ENCODE results near the gene NCKAP5L.

The NCKAP5L gene

DNA sequence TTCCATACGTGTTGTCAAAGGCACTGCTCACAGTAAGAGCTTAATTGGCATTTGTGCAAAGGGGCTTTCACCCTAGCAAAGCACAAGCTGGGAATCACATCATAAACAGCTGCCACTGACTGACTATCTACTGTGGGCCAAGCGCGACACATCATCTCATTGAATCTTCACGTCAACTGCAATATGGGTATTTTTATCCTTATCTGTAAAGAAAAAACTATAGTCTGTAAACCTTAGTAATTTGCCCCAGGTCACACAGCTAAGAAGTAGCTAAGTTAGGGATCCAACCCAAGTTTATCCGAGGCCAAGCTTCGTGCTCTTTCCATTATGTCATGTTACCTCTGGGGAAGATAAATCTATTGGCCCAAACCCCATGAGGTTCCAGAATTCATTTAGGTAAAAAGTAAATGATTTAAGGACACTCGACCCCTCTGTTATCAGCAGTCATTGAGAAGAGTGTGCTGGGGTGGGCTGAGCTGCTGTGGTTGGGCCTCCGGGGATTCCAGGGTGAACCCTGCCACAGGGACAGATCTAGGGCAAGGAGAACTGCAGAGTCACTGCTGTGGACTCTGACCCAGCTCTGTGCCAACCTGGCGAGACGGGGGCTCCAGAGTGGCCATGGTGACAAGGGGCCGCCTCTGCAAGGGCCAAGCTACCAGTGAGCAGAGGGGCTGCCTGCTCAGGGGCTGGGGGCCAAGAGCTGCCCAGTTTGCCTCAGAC lies 27.6 kb downstream of the NCKAP5L start:
- H3K27ac ChIP-seq (ENCODE audit: low read depth, low read length) = no peak overlapping the region
- H4K20me1 ChIP-seq (ENCODE audit: control insufficient read depth, insufficient read depth, low read depth, low read length) = no peaks in the 10 kb centered on the region
- peaks cover 5% of the 10 kb centered on the region; the same call in 1 of the 2 replicates for H3K36me3 ChIP-seq (ENCODE audit: control insufficient read depth, low read length)
- no peaks in the 10 kb centered on the region for H3K9me3 ChIP-seq (ENCODE audit: control insufficient read depth, insufficient read depth, low read length)
- no peak for TF ChIP-seq EZH2phosphoT487 (IDR thresholded peaks at IDR 0.05; ENCODE audit: borderline replicate concordance, low read length)
- no peak for TF ChIP-seq CTCF (IDR thresholded peaks at IDR 0.05; ENCODE audit: low read depth, low read length, poor library complexity, severe bottlenecking)
- no peaks in the 10 kb centered on the region for H3K27me3 ChIP-seq (ENCODE audit: control insufficient read depth, low read length)
- no peaks in the 10 kb centered on the region for H3F3A ChIP-seq (ENCODE audit: control insufficient read depth, insufficient read depth)
- H3K9me2 ChIP-seq (replicated peaks; ENCODE audit: control insufficient read depth, low read length) = no peaks in the 10 kb centered on the region
- no peak overlapping the region for H3K4me3 ChIP-seq (ENCODE audit: low read length)
- H3K79me2 ChIP-seq (ENCODE audit: control insufficient read depth, low read length) = no peaks in the 10 kb centered on the region
- no peaks in the 10 kb centered on the region for H3K4me1 ChIP-seq (ENCODE audit: control insufficient read depth, low read length)
- H3K4me2 ChIP-seq (ENCODE audit: low read length) = no peak overlapping the region

DNA sequence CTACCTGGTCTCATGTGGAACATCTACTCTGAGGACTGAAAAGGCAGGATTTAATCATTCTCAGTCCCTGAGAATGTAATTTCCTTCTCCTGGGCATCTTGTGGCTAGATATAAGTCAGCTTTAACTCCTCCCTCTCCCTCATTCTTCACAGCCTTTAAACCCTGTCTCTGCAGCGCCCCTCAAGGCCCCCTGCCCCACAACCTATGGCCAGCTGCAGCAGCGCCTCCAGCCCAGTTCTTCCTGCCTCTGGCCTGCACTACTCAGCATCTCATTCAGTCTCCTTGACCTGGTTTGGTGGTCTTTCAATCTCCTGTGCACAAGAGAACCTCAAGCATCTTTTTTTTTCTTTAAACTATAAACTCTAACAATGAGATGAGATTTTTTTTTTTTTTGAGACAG lies 29.3 kb downstream of the NCKAP5L start:
- Histone ChIP-seq H4K20me1 (ENCODE audit: control insufficient read depth, insufficient read depth, low read depth, low read length) (no peaks in the 10 kb centered on the region), H3K9me2 (replicated peaks; ENCODE audit: control insufficient read depth, low read length) (no peaks in the 10 kb centered on the region), H3K79me2 (ENCODE audit: control insufficient read depth, low read length) (no peaks in the 10 kb centered on the region), H3K27ac (ENCODE audit: low read depth, low read length) (no peak overlapping the region), H3K4me1 (ENCODE audit: control insufficient read depth, low read length) (no peaks in the 10 kb centered on the region), H3K9me3 (ENCODE audit: control insufficient read depth, insufficient read depth, low read length) (no peaks in the 10 kb centered on the region), H3K27me3 (ENCODE audit: control insufficient read depth, low read length) (no peaks in the 10 kb centered on the region), H3K36me3 (ENCODE audit: control insufficient read depth, low read length) (peaks cover 5% of the 10 kb centered on the region; the same call in 1 of the 2 replicates), H3K4me2 (ENCODE audit: low read length) (no peak overlapping the region), H3K4me3 (ENCODE audit: low read length) (no peak overlapping the region), H3F3A (ENCODE audit: control insufficient read depth, insufficient read depth) (no peaks in the 10 kb centered on the region)
- TF ChIP-seq EZH2phosphoT487 (IDR thresholded peaks at IDR 0.05; ENCODE audit: borderline replicate concordance, low read length) = no peak
- TF ChIP-seq CTCF (IDR thresholded peaks at IDR 0.05; ENCODE audit: low read depth, low read length, poor library complexity, severe bottlenecking) = no peak

- Histone ChIP-seq H4K20me1 (ENCODE audit: control insufficient read depth, insufficient read depth, low read depth, low read length) (no peaks in the 10 kb centered on the region), H3K9me2 (replicated peaks; ENCODE audit: control insufficient read depth, low read length) (no peaks in the 10 kb centered on the region), H3K79me2 (ENCODE audit: control insufficient read depth, low read length) (no peaks in the 10 kb centered on the region), H3K27me3 (ENCODE audit: control insufficient read depth, low read length) (no peaks in the 10 kb centered on the region), H3K4me2 (ENCODE audit: low read length) (no peak overlapping the region), H3K27ac (ENCODE audit: low read depth, low read length) (no peak overlapping the region), H3K4me3 (ENCODE audit: low read length) (no peak overlapping the region), H3K4me1 (ENCODE audit: control insufficient read depth, low read length) (no peaks in the 10 kb centered on the region), H3K36me3 (ENCODE audit: control insufficient read depth, low read length) (peaks cover 5% of the 10 kb centered on the region; the same call in 1 of the 2 replicates), H3F3A (ENCODE audit: control insufficient read depth, insufficient read depth) (no peaks in the 10 kb centered on the region), H3K9me3 (ENCODE audit: control insufficient read depth, insufficient read depth, low read length) (no peaks in the 10 kb centered on the region)
- TF ChIP-seq EZH2phosphoT487 (IDR thresholded peaks at IDR 0.05; ENCODE audit: borderline replicate concordance, low read length) (no peak), CTCF (IDR thresholded peaks at IDR 0.05; ENCODE audit: low read depth, low read length, poor library complexity, severe bottlenecking) (no peak)
Measured at GRCh38 chr12:49798248-49798647, 30.0 kb downstream of the NCKAP5L start.
